ENCODE results near the gene ZBTB20.

DNA sequence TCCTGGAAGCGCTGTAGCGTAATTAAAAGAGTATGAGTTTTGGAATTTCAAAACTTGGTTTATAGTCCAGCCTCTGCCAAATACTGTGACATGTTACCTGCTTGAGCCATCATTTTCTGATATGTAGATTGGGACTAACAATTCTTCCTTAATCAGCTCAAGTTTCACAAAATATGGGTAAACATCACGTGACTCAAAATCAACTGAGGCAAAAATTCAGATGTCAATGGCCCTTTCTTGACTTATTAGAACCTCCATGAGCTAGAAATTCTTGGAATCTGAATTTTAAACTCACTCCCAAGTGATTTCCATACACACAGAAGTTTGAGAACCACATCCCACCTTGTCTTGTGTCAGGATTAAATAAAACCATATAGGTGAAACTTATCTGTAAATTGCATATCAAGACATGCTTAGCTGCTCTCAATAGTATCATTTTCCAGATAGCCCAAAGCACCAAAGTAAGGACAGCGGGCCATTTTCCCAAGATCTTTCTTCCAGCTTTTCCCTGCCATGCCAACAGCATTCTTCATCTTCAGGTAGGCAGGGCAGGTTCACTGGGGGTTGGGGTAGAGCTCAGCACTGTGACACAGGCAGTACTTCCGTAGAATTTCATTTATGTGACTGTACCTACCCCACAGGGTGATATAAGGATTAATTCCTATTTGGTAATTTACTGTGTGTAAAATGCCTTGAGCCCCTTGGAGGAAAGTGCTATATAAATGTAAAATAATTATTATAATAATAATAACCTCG, 474.2 kb downstream of the ZBTB20 start:
- no peak for TF ChIP-seq POLR2A (IDR thresholded peaks at IDR 0.05)
- TF ChIP-seq, protein P1, sequence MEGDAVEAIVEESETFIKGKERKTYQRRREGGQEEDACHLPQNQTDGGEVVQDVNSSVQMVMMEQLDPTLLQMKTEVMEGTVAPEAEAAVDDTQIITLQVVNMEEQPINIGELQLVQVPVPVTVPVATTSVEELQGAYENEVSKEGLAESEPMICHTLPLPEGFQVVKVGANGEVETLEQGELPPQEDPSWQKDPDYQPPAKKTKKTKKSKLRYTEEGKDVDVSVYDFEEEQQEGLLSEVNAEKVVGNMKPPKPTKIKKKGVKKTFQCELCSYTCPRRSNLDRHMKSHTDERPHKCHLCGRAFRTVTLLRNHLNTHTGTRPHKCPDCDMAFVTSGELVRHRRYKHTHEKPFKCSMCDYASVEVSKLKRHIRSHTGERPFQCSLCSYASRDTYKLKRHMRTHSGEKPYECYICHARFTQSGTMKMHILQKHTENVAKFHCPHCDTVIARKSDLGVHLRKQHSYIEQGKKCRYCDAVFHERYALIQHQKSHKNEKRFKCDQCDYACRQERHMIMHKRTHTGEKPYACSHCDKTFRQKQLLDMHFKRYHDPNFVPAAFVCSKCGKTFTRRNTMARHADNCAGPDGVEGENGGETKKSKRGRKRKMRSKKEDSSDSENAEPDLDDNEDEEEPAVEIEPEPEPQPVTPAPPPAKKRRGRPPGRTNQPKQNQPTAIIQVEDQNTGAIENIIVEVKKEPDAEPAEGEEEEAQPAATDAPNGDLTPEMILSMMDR (IDR thresholded peaks at IDR 0.05 in 8 of 11, conservative IDR thresholded peaks at IDR 0.05 in 3 of 11) = no peak

Measured in spleen (tissue), 7 donors.